SK-N-SH treated with all-trans-retinoic acid at 6 μM for 48 hours (cell line): Measurements from ENCODE around the gene LSM7.

ENCODE experiments used
- ATAC-seq: fragments of 200-7000 bp; cut with Tn5 transposase; 3 replicates; pipeline ENCODE4 v1.9.1; 2020; ENCODE audit warnings: mild to moderate bottlenecking, moderate library complexity
- ARNTL ChIP-seq: fragments of 450-650 bp; formaldehyde crosslinking; IDR thresholded peaks from 2 replicates; pipeline ENCODE4 v1.5.0; 2020; ENCODE audit warnings: low read depth, mild to moderate bottlenecking, moderate library complexity, borderline replicate concordance
- BACH2 ChIP-seq: fragments of 250-450 bp; sonication (Bioruptor Pico); IDR thresholded peaks from 2 replicates; pipeline ENCODE4 v1.9.0; 2021; ENCODE audit warnings: mild to moderate bottlenecking, borderline replicate concordance
- CREB5 ChIP-seq: fragments of 250-450 bp; sonication (Bioruptor Pico); IDR thresholded peaks from 2 replicates; pipeline ENCODE4 v1.5.1; 2020; ENCODE audit warnings: low read depth, mild to moderate bottlenecking, moderate library complexity
- CSDC2 ChIP-seq: fragments of 250-450 bp; sonication (Bioruptor Pico); IDR thresholded peaks from 2 replicates; pipeline ENCODE4 v1.5.0; 2020; ENCODE audit warnings: mild to moderate bottlenecking, moderate library complexity
- CSRNP3 ChIP-seq: fragments of 250-450 bp; sonication (Bioruptor Pico); IDR thresholded peaks from 2 replicates; pipeline ENCODE4 v1.5.1; 2021; ENCODE audit warnings: mild to moderate bottlenecking, moderate library complexity
- ESRRG ChIP-seq: fragments of 250-450 bp; sonication (Bioruptor Pico); IDR thresholded peaks from 2 replicates; pipeline ENCODE4 v1.6.1; 2021; ENCODE audit warnings: mild to moderate bottlenecking
- GLIS3 ChIP-seq: fragments of 250-450 bp; sonication (Bioruptor Pico); IDR thresholded peaks from 2 replicates; pipeline ENCODE4 v1.5.0; 2020; ENCODE audit warnings: mild to moderate bottlenecking, moderate library complexity
- ISL1 ChIP-seq: fragments of 250-450 bp; sonication (Bioruptor Pico); IDR thresholded peaks from 2 replicates; pipeline ENCODE4 v2.1.2; 2022; ENCODE audit warnings: mild to moderate bottlenecking, moderate library complexity
- OSR1 ChIP-seq: fragments of 250-450 bp; sonication (Bioruptor Pico); IDR thresholded peaks from 2 replicates; pipeline ENCODE4 v1.8.0; 2022; ENCODE audit warnings: moderate library complexity, mild to moderate bottlenecking, inconsistent platforms
- PPARA ChIP-seq: fragments of 250-450 bp; sonication (Bioruptor Pico); IDR thresholded peaks from 2 replicates; pipeline ENCODE4 v1.5.0; 2020; ENCODE audit warnings: mild to moderate bottlenecking, borderline replicate concordance
- RARB ChIP-seq: fragments of 250-450 bp; sonication (Bioruptor Pico); IDR thresholded peaks from 2 replicates; pipeline ENCODE4 v1.8.0; 2021; ENCODE audit warnings: mild to moderate bottlenecking, moderate library complexity
- SNAI2 ChIP-seq: fragments of 250-450 bp; sonication (Bioruptor Pico); IDR thresholded peaks from 2 replicates; pipeline ENCODE4 v1.5.0; 2020; ENCODE audit warnings: mild to moderate bottlenecking, moderate library complexity
- TCF4 ChIP-seq: fragments of 250-450 bp; sonication (Bioruptor Pico); IDR thresholded peaks from 2 replicates; pipeline ENCODE4 v1.8.0; 2021; ENCODE audit warnings: mild to moderate bottlenecking, moderate library complexity, borderline replicate concordance
- TOX ChIP-seq: fragments of 250-450 bp; sonication (Bioruptor Pico); IDR thresholded peaks from 2 replicates; pipeline ENCODE4 v1.8.0; 2021; ENCODE audit warnings: mild to moderate bottlenecking, moderate library complexity, borderline replicate concordance
- ZFP3 ChIP-seq: fragments of 250-450 bp; sonication (Bioruptor Pico); IDR thresholded peaks from 2 replicates; pipeline ENCODE4 v1.5.0; 2020; ENCODE audit warnings: mild to moderate bottlenecking, moderate library complexity
- ZFP30 ChIP-seq: fragments of 450-650 bp; formaldehyde crosslinking; IDR thresholded peaks from 2 replicates; pipeline ENCODE4 v1.5.0; 2022; ENCODE audit warnings: mild to moderate bottlenecking, moderate library complexity
- ZNF565 ChIP-seq: fragments of 450-650 bp; formaldehyde crosslinking; conservative IDR thresholded peaks from 2 replicates; pipeline ENCODE4 v1.5.0; 2020; ENCODE audit warnings: low read depth, mild to moderate bottlenecking, moderate library complexity
- ZNF70 ChIP-seq: fragments of 450-650 bp; formaldehyde crosslinking; IDR thresholded peaks from 2 replicates; pipeline ENCODE4 v1.5.0; 2020; ENCODE audit warnings: mild to moderate bottlenecking, moderate library complexity
- ZNF8 ChIP-seq: fragments of 450-650 bp; formaldehyde crosslinking; IDR thresholded peaks from 2 replicates; pipeline ENCODE4 v1.5.0; 2020; ENCODE audit warnings: mild to moderate bottlenecking, moderate library complexity
- TF ChIP-seq, protein P1 (sequence below): fragments of 250-450 bp; sonication (Bioruptor Pico); IDR thresholded peaks from 2 replicates; pipeline ENCODE4 v1.8.0; 2020; ENCODE audit warnings: mild to moderate bottlenecking, moderate library complexity, borderline replicate concordance
- TF ChIP-seq, protein P2 (sequence below): fragments of 250-450 bp; sonication (Bioruptor Pico); IDR thresholded peaks from 2 replicates; pipeline ENCODE4 v1.5.0; 2020; ENCODE audit warnings: mild to moderate bottlenecking, moderate library complexity
- TF ChIP-seq, protein P3 (sequence below): fragments of 250-450 bp; sonication (Bioruptor Pico); IDR thresholded peaks from 2 replicates; pipeline ENCODE4 v1.8.0; 2021; ENCODE audit warnings: low read depth, mild to moderate bottlenecking, moderate library complexity, borderline replicate concordance

LSM7 gene

DNA sequence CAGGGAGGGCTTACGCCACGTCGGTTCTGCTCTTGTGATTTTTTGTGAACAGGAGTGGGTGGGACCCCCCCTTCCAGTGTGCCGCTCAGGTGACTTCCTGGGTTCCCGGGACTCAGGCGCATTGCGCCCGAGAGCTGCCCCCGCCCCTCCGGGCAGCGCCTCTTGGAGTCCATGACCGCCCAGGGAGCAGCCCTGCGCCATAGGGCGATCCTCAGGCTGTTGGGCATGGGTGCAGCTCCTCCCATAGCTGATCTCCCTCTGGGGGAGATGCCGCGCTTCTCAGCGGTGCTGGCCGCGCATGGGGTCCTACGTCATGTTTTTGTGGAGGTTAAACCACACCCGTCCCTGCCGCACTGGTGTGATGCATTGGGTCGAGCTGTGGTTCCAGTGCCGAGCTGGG lies 23.7 kb upstream of the LSM7 start:
- ATAC-seq = no peak
- TF ChIP-seq CSRNP3 (CRISPR knock-in tag) = no peak
- no peak for TF ChIP-seq ESRRG (CRISPR knock-in tag)
- no peak for TF ChIP-seq ISL1 (CRISPR knock-in tag)
- no peak for TF ChIP-seq ZNF70 (CRISPR knock-in tag)
- TF ChIP-seq ZNF8 (CRISPR knock-in tag) = no peak
- TF ChIP-seq PPARA (CRISPR knock-in tag) = no peak
- TF ChIP-seq, protein P1, sequence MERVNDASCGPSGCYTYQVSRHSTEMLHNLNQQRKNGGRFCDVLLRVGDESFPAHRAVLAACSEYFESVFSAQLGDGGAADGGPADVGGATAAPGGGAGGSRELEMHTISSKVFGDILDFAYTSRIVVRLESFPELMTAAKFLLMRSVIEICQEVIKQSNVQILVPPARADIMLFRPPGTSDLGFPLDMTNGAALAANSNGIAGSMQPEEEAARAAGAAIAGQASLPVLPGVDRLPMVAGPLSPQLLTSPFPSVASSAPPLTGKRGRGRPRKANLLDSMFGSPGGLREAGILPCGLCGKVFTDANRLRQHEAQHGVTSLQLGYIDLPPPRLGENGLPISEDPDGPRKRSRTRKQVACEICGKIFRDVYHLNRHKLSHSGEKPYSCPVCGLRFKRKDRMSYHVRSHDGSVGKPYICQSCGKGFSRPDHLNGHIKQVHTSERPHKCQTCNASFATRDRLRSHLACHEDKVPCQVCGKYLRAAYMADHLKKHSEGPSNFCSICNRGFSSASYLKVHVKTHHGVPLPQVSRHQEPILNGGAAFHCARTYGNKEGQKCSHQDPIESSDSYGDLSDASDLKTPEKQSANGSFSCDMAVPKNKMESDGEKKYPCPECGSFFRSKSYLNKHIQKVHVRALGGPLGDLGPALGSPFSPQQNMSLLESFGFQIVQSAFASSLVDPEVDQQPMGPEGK = no peak
- TF ChIP-seq OSR1 (CRISPR knock-in tag) = no peak
- TF ChIP-seq RARB (CRISPR knock-in tag) = no peak
- TF ChIP-seq ZNF565 (CRISPR knock-in tag) = no peak
- TF ChIP-seq BACH2 (CRISPR knock-in tag) = no peak
- TF ChIP-seq CREB5 (CRISPR knock-in tag) = no peak
- TF ChIP-seq TOX (CRISPR knock-in tag) = no peak
- no peak for TF ChIP-seq CSDC2 (CRISPR knock-in tag)
- TF ChIP-seq, protein P2, sequence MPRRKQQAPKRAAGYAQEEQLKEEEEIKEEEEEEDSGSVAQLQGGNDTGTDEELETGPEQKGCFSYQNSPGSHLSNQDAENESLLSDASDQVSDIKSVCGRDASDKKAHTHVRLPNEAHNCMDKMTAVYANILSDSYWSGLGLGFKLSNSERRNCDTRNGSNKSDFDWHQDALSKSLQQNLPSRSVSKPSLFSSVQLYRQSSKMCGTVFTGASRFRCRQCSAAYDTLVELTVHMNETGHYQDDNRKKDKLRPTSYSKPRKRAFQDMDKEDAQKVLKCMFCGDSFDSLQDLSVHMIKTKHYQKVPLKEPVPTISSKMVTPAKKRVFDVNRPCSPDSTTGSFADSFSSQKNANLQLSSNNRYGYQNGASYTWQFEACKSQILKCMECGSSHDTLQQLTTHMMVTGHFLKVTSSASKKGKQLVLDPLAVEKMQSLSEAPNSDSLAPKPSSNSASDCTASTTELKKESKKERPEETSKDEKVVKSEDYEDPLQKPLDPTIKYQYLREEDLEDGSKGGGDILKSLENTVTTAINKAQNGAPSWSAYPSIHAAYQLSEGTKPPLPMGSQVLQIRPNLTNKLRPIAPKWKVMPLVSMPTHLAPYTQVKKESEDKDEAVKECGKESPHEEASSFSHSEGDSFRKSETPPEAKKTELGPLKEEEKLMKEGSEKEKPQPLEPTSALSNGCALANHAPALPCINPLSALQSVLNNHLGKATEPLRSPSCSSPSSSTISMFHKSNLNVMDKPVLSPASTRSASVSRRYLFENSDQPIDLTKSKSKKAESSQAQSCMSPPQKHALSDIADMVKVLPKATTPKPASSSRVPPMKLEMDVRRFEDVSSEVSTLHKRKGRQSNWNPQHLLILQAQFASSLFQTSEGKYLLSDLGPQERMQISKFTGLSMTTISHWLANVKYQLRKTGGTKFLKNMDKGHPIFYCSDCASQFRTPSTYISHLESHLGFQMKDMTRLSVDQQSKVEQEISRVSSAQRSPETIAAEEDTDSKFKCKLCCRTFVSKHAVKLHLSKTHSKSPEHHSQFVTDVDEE (CRISPR knock-in tag) = no peak
- no peak for TF ChIP-seq SNAI2 (CRISPR knock-in tag)

- TF ChIP-seq ZNF8 (CRISPR knock-in tag) (no peak), BACH2 (CRISPR knock-in tag) (no peak), ESRRG (CRISPR knock-in tag) (no peak), RARB (CRISPR knock-in tag) (no peak), TOX (CRISPR knock-in tag) (no peak), TCF4 (CRISPR knock-in tag) (no peak), ISL1 (CRISPR knock-in tag) (no peak), ZFP3 (CRISPR knock-in tag) (no peak), ARNTL (CRISPR knock-in tag) (no peak), CREB5 (CRISPR knock-in tag) (no peak), ZNF70 (CRISPR knock-in tag) (no peak), ZFP30 (no peak), GLIS3 (CRISPR knock-in tag) (no peak), SNAI2 (CRISPR knock-in tag) (no peak), PPARA (CRISPR knock-in tag) (no peak)
- TF ChIP-seq, protein P2 (CRISPR knock-in tag) = no peak
- TF ChIP-seq, protein P3, sequence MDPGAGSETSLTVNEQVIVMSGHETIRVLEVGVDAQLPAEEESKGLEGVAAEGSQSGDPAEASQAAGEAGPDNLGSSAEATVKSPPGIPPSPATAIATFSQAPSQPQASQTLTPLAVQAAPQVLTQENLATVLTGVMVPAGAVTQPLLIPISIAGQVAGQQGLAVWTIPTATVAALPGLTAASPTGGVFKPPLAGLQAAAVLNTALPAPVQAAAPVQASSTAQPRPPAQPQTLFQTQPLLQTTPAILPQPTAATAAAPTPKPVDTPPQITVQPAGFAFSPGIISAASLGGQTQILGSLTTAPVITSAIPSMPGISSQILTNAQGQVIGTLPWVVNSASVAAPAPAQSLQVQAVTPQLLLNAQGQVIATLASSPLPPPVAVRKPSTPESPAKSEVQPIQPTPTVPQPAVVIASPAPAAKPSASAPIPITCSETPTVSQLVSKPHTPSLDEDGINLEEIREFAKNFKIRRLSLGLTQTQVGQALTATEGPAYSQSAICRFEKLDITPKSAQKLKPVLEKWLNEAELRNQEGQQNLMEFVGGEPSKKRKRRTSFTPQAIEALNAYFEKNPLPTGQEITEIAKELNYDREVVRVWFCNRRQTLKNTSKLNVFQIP (CRISPR knock-in tag) = no peak
- no peak for ATAC-seq
Observed at GRCh38 chr19:2351591-2351990, 23.2 kb upstream of the LSM7 start.
